ENCODE measurements around the gene LEFTY1.

The LEFTY1 gene

GRCh38 chr1:225861834-225862580, 26.9 kb downstream of the LEFTY1 start:
- no peak for TF ChIP-seq CTCF (IDR thresholded peaks at IDR 0.05; ENCODE audit: borderline replicate concordance, insufficient read depth, low read depth, low read length)
- no peak overlapping the region for H3K4me3 ChIP-seq (ENCODE audit: low read depth, low read length)

GRCh38 chr1:225860876-225861441, 28.0 kb downstream of the LEFTY1 start:
- H3K4me3 ChIP-seq (ENCODE audit: low read depth, low read length), result no peak overlapping the region
- TF ChIP-seq CTCF (IDR thresholded peaks at IDR 0.05; ENCODE audit: borderline replicate concordance, insufficient read depth, low read depth, low read length), result no peak

GRCh38 chr1:225860107-225860506, 28.8 kb downstream of the LEFTY1 start:
- no peak for TF ChIP-seq CTCF (IDR thresholded peaks at IDR 0.05; ENCODE audit: borderline replicate concordance, insufficient read depth, low read depth, low read length)
- H3K4me3 ChIP-seq (ENCODE audit: low read depth, low read length), result no peak overlapping the region

GRCh38 chr1:225859151-225859550, 29.8 kb downstream of the LEFTY1 start:
- TF ChIP-seq CTCF (IDR thresholded peaks at IDR 0.05; ENCODE audit: borderline replicate concordance, insufficient read depth, low read depth, low read length), result no peak
- no peak overlapping the region for H3K4me3 ChIP-seq (ENCODE audit: low read depth, low read length)

- no peak overlapping the region for H3K4me3 ChIP-seq (ENCODE audit: low read depth, low read length)
- TF ChIP-seq CTCF (IDR thresholded peaks at IDR 0.05; ENCODE audit: borderline replicate concordance, insufficient read depth, low read depth, low read length), result no peak
These were observed 31.7 kb downstream of the LEFTY1 start for GRCh38 chr1:225857256-225857655.

- no peak overlapping the region for H3K4me3 ChIP-seq (ENCODE audit: low read depth, low read length)
These were observed 33.2 kb downstream of the LEFTY1 start for GRCh38 chr1:225855503-225856300.

More at GRCh38 chr1:225855503-225856300, 33.2 kb downstream of the LEFTY1 start:
- TF ChIP-seq CTCF (IDR thresholded peaks at IDR 0.05; ENCODE audit: borderline replicate concordance, insufficient read depth, low read depth, low read length), result no peak
